Measurements from ENCODE around the gene KDM6B.

- TF ChIP-seq CTCF (IDR thresholded peaks at IDR 0.05; ENCODE audit: insufficient read depth, low read length) (peak; percentile 60), GABPA (IDR thresholded peaks at IDR 0.05; ENCODE audit: low read depth) (no peak), SPI1 (IDR thresholded peaks at IDR 0.05; ENCODE audit: borderline replicate concordance, low read depth) (no peak), POLR2AphosphoS5 (IDR thresholded peaks at IDR 0.05; ENCODE audit: low read depth) (no peak; the same call in 1 of the 2 replicates)
Observed at GRCh38 chr17:7851438-7852261, 17.6 kb downstream of the KDM6B start.
